Naive thymus-derived CD4-positive, alpha-beta T cell (primary cell): ENCODE data around the gene USP17L10. TPM values are rescaled to one million over a fixed set of nuclear protein-coding genes. Genes with fewer than 3 reads are reported as not detected.
A peak's percentile ranks its signal among the peaks of the same experiment; 100 is the strongest.
"Not testable (repeated sequence)": the region's sequence is repeated elsewhere in the genome, so short reads cannot be mapped to it uniquely, and the experiment has no call there.

Experiments
- ATAC-seq: fragments of 150-1000 bp; cut with Tn5 transposase; 2 replicates; pipeline ENCODE4 v1.10.0; 2021; ENCODE audit warnings: mild to moderate bottlenecking, moderate library complexity
- CTCF ChIA-PET: fragments of 350-600 bp; sonication (Branson Sonifier 250); formaldehyde crosslinking; loops from one replicate; lab custom pipeline; 2021; ENCODE audit warnings: antibody characterized with exemption; lab: Charles Lee
- POLR2A ChIA-PET: fragments of 350-600 bp; sonication (Branson Sonifier 250); formaldehyde crosslinking; loops from one replicate; lab custom pipeline; 2021; ENCODE audit warnings: antibody characterized with exemption, inconsistent platforms; lab: Charles Lee
- DNase-seq, 9 donors: peaks; one replicate each; pipeline versions ENCODE4 v3.0.0 to v3.0.0-alpha.2; 2020 to 2022; ENCODE audit warnings: mixed read lengths in 1 of 9
- H3K27ac ChIP-seq: one replicate; pipeline ENCODE4 v1.7.0; 2013; ENCODE audit warnings: mild to moderate bottlenecking, low read depth, low read length, moderate library complexity
- H3K27me3 ChIP-seq, 2 donors: one replicate each; pipeline ENCODE4 v1.7.0; 2013; ENCODE audit warnings: low read length in 2 of 2, mild to moderate bottlenecking in 2 of 2, moderate library complexity in 2 of 2; ENCODE audit not compliant: control insufficient read depth in 2 of 2, insufficient read depth in 2 of 2
- H3K36me3 ChIP-seq, 3 experiments: 1 replicate in 2 of 3; 2 replicates in 1 of 3; pipeline ENCODE4 v1.7.0; 2013; ENCODE audit warnings: low read length in 3 of 3, mild to moderate bottlenecking in 3 of 3, moderate library complexity in 1 of 3; ENCODE audit not compliant: insufficient read depth in 3 of 3, control insufficient read depth in 2 of 3
- H3K4me1 ChIP-seq, 2 donors: one replicate each; pipeline ENCODE4 v1.7.0; 2013; ENCODE audit warnings: low read length in 2 of 2, mild to moderate bottlenecking in 2 of 2, moderate library complexity in 1 of 2; ENCODE audit not compliant: control insufficient read depth in 2 of 2, insufficient read depth in 2 of 2
- H3K4me3 ChIP-seq: 2 replicates; pipeline ENCODE4 v1.7.0; 2013; ENCODE audit warnings: mild to moderate bottlenecking, low read length
- H3K9me3 ChIP-seq, 3 experiments: 1 replicate in 2 of 3; 2 replicates in 1 of 3; pipeline ENCODE4 v1.7.0; 2013; ENCODE audit warnings: low read length in 3 of 3; ENCODE audit not compliant: control insufficient read depth in 2 of 3
- H3K27ac Mint-ChIP-seq, 9 donors: one replicate each; pipeline ENCODE4 v1.8.0; 2020 to 2022; ENCODE audit warnings: mixed read lengths in 9 of 9, mild to moderate bottlenecking in 8 of 9, moderate library complexity in 5 of 9, inconsistent platforms in 2 of 9
- H3K27me3 Mint-ChIP-seq, 5 donors: one replicate each; pipeline ENCODE4 v1.8.0; 2021 to 2022; ENCODE audit warnings: mixed read lengths in 5 of 5, mild to moderate bottlenecking in 1 of 5
- H3K36me3 Mint-ChIP-seq, 5 donors: one replicate each; pipeline ENCODE4 v1.8.0; 2020 to 2022; ENCODE audit warnings: mixed read lengths in 5 of 5, mild to moderate bottlenecking in 3 of 5, inconsistent platforms in 1 of 5
- H3K4me1 Mint-ChIP-seq, 7 donors: one replicate each; pipeline ENCODE4 v1.8.0; 2020 to 2022; ENCODE audit warnings: mixed read lengths in 7 of 7, mild to moderate bottlenecking in 3 of 7, inconsistent platforms in 1 of 7
- H3K4me3 Mint-ChIP-seq, 10 donors: one replicate each; pipeline ENCODE4 v1.8.0; 2020 to 2022; ENCODE audit warnings: mild to moderate bottlenecking in 10 of 10, mixed read lengths in 10 of 10, moderate library complexity in 6 of 10, inconsistent platforms in 2 of 10
- H3K9me3 Mint-ChIP-seq, 11 donors: one replicate each; pipeline ENCODE4 v1.8.0; 2020 to 2022; ENCODE audit warnings: mixed read lengths in 11 of 11, mild to moderate bottlenecking in 4 of 11, inconsistent platforms in 1 of 11, moderate library complexity in 1 of 11
- intact Hi-C, 2 donors: fragments of 100-400 bp; cut with micrococcal nuclease; formaldehyde crosslinking; loops; one replicate each; pipeline ENCODE4 v1.15.1; 2023
- polyA plus RNA-seq, 2 donors: library from polyadenylated mRNA; unstranded; fragments of 300-500 nt; fragmentation: Illumina TruSeq; gene quantifications; one replicate each; pipeline ENCODE4 v1.2.3, GENCODE V29; 2021
- total RNA-seq, 6 experiments: library from RNA in 5 of 6; stranded (reverse) in 5 of 6; gene quantifications; 1 replicate in 5 of 6; 2 replicates in 1 of 6; pipeline ENCODE4 v1.2.3 and lab custom pipeline; 2021 to 2026

Gene USP17L10
- not detected for total RNA-seq
- not detected for polyA plus RNA-seq
- total RNA-seq (lab: John Stamatoyannopoulos, UW): not detected

- H3K27me3 ChIP-seq, POLR2A ChIA-PET, H3K4me3 ChIP-seq, H3K4me1 ChIP-seq, H3K36me3 Mint-ChIP-seq, H3K27ac ChIP-seq, H3K36me3 ChIP-seq, H3K27me3 Mint-ChIP-seq, H3K9me3 Mint-ChIP-seq, ATAC-seq, H3K27ac Mint-ChIP-seq, H3K9me3 ChIP-seq, CTCF ChIA-PET, DNase-seq, H3K4me3 Mint-ChIP-seq, intact Hi-C loops, H3K4me1 Mint-ChIP-seq: not testable (repeated sequence)
These were observed at the start of gene USP17L10 for GRCh38 chr4:9210357-9210756. TSS of gene USP17L10 (plus strand) at chr4:9210657. CDS start at chr4:9210657, 0 bp downstream.

- H3K9me3 ChIP-seq, H3K4me1 ChIP-seq, ATAC-seq, H3K27me3 Mint-ChIP-seq, H3K36me3 Mint-ChIP-seq, POLR2A ChIA-PET, H3K27ac ChIP-seq, CTCF ChIA-PET, intact Hi-C loops, H3K9me3 Mint-ChIP-seq, H3K4me3 Mint-ChIP-seq, H3K27ac Mint-ChIP-seq, H3K36me3 ChIP-seq, H3K27me3 ChIP-seq, H3K4me1 Mint-ChIP-seq, H3K4me3 ChIP-seq: not testable (repeated sequence)
- DNase-seq: peak in 2 of 9 donors; percentile 43 to 57
These were observed 44.5 kb upstream of the USP17L10 start for GRCh38 chr4:9165990-9166389.

- ATAC-seq, intact Hi-C loops: not testable (repeated sequence)
These were observed 40.5 kb upstream of the USP17L10 start, which contains the start of gene FAM90A26 for GRCh38 chr4:9169791-9170459. TSS of gene FAM90A26 (plus strand) at chr4:9170409. CDS start at chr4:9173173, 2,764 bp downstream.

GRCh38 chr4:9214701-9215100 lies 4.2 kb downstream of the USP17L10 start:
- intact Hi-C loops, H3K27ac Mint-ChIP-seq, H3K4me3 Mint-ChIP-seq, H3K36me3 ChIP-seq, H3K4me1 ChIP-seq, H3K9me3 ChIP-seq, H3K27me3 Mint-ChIP-seq, CTCF ChIA-PET, H3K4me3 ChIP-seq, H3K4me1 Mint-ChIP-seq, POLR2A ChIA-PET, H3K27me3 ChIP-seq, H3K9me3 Mint-ChIP-seq, H3K27ac ChIP-seq, H3K36me3 Mint-ChIP-seq, ATAC-seq: not testable (repeated sequence)
- peak in 1 of 9 donors; percentile 4 for DNase-seq

More at GRCh38 chr4:9169791-9170459, 40.5 kb upstream of the USP17L10 start, which contains the start of gene FAM90A26:
- H3K4me1 ChIP-seq, H3K9me3 Mint-ChIP-seq, H3K27me3 ChIP-seq, H3K4me1 Mint-ChIP-seq, CTCF ChIA-PET, H3K27ac Mint-ChIP-seq, H3K4me3 Mint-ChIP-seq, DNase-seq, H3K36me3 Mint-ChIP-seq, H3K36me3 ChIP-seq, H3K4me3 ChIP-seq, H3K9me3 ChIP-seq, H3K27ac ChIP-seq, POLR2A ChIA-PET, H3K27me3 Mint-ChIP-seq: not testable (repeated sequence)

- H3K4me1 ChIP-seq, POLR2A ChIA-PET, H3K4me3 ChIP-seq, H3K27me3 ChIP-seq, H3K27me3 Mint-ChIP-seq, H3K9me3 ChIP-seq, ATAC-seq, DNase-seq, H3K4me3 Mint-ChIP-seq, H3K36me3 ChIP-seq, H3K9me3 Mint-ChIP-seq, H3K4me1 Mint-ChIP-seq, CTCF ChIA-PET, H3K27ac Mint-ChIP-seq, H3K27ac ChIP-seq, intact Hi-C loops, H3K36me3 Mint-ChIP-seq: not testable (repeated sequence)
These were observed 4.6 kb downstream of the USP17L10 start, which contains the start of gene USP17L11 for GRCh38 chr4:9215105-9215504. TSS of gene USP17L11 (plus strand) at chr4:9215405. CDS start at chr4:9215405, 0 bp downstream.

GRCh38 chr4:9219852-9220251 lies 9.4 kb downstream of the USP17L10 start, which contains the start of gene USP17L12:
TSS of gene USP17L12 (plus strand) at chr4:9220152. CDS start at chr4:9220152, 0 bp downstream.
- H3K27me3 Mint-ChIP-seq, H3K4me3 Mint-ChIP-seq, H3K9me3 ChIP-seq, DNase-seq, intact Hi-C loops, H3K27ac Mint-ChIP-seq, H3K36me3 ChIP-seq, POLR2A ChIA-PET, ATAC-seq, H3K4me1 Mint-ChIP-seq, H3K4me1 ChIP-seq, CTCF ChIA-PET, H3K27me3 ChIP-seq, H3K36me3 Mint-ChIP-seq, H3K27ac ChIP-seq, H3K4me3 ChIP-seq, H3K9me3 Mint-ChIP-seq: not testable (repeated sequence)

GRCh38 chr4:9224596-9224995 lies 14.1 kb downstream of the USP17L10 start, which contains the start of gene USP17L13:
TSS of gene USP17L13 (plus strand) at chr4:9224896. CDS start at chr4:9224896, 0 bp downstream.
- H3K4me3 Mint-ChIP-seq, intact Hi-C loops, H3K27ac Mint-ChIP-seq, CTCF ChIA-PET, H3K36me3 ChIP-seq, DNase-seq, H3K9me3 Mint-ChIP-seq, H3K27ac ChIP-seq, H3K4me1 ChIP-seq, H3K27me3 Mint-ChIP-seq, H3K27me3 ChIP-seq, H3K9me3 ChIP-seq, POLR2A ChIA-PET, ATAC-seq, H3K4me1 Mint-ChIP-seq, H3K4me3 ChIP-seq, H3K36me3 Mint-ChIP-seq: not testable (repeated sequence)
